SK-N-SH (cell line): Measurements from ENCODE around the gene PLVAP.
"Not testable (repeated sequence)": the region's sequence is repeated elsewhere in the genome, so short reads cannot be mapped to it uniquely, and the experiment has no call there.

Source experiments
- CTCF ChIP-seq: fragments of 200-600 bp; sonication (generic); IDR thresholded peaks from 2 replicates; pipeline ENCODE4 v1.6.1; 2017; ENCODE audit warnings: antibody characterized with exemption, mild to moderate bottlenecking, moderate library complexity
- FOSL2 ChIP-seq: IDR thresholded peaks from 2 replicates; pipeline ENCODE4 v1.4.0; 2012; ENCODE audit warnings: low read depth, mild to moderate bottlenecking, moderate library complexity, borderline replicate concordance
- MXI1 ChIP-seq: IDR thresholded peaks from 2 replicates; pipeline ENCODE4 v1.6.1; 2012; ENCODE audit warnings: mild to moderate bottlenecking, low read depth, low read length, improper control_type of control experiment
- YY1 ChIP-seq: IDR thresholded peaks from 2 replicates; pipeline ENCODE4 v1.4.0; 2012; ENCODE audit warnings: low read depth, mild to moderate bottlenecking
- TF ChIP-seq, protein P1 (sequence below): fragments of 150-350 bp; IDR thresholded peaks from 2 replicates; pipeline ENCODE4 v1.6.1; 2016; ENCODE audit warnings: mild to moderate bottlenecking, low read depth, low read length

DNA sequence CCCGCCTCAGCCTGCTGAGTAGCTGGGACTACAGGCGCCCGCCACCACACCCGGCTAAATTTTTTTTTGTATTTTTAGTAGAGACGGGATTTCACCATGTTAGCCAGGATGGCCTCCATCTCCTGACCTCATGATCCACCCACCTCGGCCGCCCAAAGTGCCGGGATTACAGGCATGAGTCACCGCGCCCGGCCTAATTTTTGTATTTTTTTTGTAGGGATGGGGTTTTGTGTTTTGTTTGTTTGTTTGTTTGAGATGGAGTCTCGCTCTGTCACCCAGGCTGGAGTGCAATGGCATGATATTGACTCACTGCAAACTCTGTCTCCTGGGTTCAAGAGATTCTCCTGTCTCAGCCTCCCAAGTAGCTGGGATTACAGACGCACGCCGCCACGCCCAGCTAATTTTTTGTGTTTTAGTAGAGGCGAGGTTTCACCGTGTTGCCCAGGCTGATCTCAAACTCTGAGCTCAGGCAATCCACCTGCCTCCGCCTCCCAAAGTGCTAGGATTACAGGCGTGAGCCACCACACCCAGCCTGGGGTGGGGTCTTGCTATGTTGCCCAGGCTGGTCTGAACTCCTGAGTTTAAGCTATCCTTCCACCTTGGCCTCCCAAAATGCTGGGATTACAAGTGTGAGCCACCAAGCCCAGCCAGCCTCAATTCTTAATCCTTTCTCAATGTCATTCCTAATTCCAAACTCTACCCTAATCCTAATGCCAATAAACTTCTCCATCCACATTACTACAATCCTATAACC is 13.1 kb downstream of the PLVAP start:
- TF ChIP-seq YY1, MXI1, CTCF, FOSL2: not testable (repeated sequence)
- TF ChIP-seq, protein P1, sequence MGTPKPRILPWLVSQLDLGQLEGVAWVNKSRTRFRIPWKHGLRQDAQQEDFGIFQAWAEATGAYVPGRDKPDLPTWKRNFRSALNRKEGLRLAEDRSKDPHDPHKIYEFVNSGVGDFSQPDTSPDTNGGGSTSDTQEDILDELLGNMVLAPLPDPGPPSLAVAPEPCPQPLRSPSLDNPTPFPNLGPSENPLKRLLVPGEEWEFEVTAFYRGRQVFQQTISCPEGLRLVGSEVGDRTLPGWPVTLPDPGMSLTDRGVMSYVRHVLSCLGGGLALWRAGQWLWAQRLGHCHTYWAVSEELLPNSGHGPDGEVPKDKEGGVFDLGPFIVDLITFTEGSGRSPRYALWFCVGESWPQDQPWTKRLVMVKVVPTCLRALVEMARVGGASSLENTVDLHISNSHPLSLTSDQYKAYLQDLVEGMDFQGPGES = not testable (repeated sequence)
